ENCODE results near the gene RASGRF1.

DNA sequence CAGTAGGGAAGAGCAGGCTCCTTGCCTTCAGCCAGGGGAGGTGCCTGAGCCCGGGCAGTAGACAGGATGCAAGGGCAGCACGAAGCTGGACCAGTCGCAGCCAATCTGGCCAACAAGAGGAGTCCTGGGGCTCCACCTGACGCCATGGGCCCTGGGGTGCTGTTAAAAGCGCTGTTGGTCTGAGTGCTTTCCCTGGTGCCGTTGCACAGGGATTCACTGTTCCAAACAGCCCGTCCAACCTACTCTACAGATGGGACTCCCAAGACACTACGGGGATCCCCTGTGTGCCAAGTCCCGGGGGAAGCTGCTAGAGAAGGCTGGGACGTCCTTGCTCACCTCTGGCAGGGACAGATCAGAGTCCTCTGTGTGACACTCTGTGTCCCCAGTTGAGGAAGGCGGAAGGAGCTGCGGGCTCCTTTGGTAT is 146.4 kb downstream of the RASGRF1 start:
- TF ChIP-seq, protein P1, sequence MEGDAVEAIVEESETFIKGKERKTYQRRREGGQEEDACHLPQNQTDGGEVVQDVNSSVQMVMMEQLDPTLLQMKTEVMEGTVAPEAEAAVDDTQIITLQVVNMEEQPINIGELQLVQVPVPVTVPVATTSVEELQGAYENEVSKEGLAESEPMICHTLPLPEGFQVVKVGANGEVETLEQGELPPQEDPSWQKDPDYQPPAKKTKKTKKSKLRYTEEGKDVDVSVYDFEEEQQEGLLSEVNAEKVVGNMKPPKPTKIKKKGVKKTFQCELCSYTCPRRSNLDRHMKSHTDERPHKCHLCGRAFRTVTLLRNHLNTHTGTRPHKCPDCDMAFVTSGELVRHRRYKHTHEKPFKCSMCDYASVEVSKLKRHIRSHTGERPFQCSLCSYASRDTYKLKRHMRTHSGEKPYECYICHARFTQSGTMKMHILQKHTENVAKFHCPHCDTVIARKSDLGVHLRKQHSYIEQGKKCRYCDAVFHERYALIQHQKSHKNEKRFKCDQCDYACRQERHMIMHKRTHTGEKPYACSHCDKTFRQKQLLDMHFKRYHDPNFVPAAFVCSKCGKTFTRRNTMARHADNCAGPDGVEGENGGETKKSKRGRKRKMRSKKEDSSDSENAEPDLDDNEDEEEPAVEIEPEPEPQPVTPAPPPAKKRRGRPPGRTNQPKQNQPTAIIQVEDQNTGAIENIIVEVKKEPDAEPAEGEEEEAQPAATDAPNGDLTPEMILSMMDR (conservative IDR thresholded peaks at IDR 0.05 in 1 of 2, IDR thresholded peaks at IDR 0.05 in 1 of 2; ENCODE audit: extremely low read depth in 1 of 2, insufficient read depth in 1 of 2, low read depth in 1 of 2, low read length in 2 of 2): no peak
- no peak for TF ChIP-seq EZH2 (IDR thresholded peaks at IDR 0.05; ENCODE audit: borderline replicate concordance, low read length)

Measured in mammary epithelial cell (primary cell).